HL-60 (cell line): ENCODE data around the gene ZNF598.

ENCODE experiments used
- DNase-seq, 2 experiments: peaks; one replicate each; pipeline ENCODE4 v3.0.0-alpha.2; 2010 to 2020; ENCODE audit warnings: low read depth in 1 of 2, low spot score in 1 of 2
- H3K27ac ChIP-seq: fragments of 250-450 bp; sonication (Bioruptor Pico); replicated peaks from 2 replicates; pipeline ENCODE4 v1.5.1; 2020; ENCODE audit warnings: mild to moderate bottlenecking, moderate library complexity
- H3K27me3 ChIP-seq: fragments of 250-450 bp; sonication (Bioruptor Pico); 2 replicates; pipeline ENCODE4 v1.5.1; 2021; ENCODE audit warnings: mild to moderate bottlenecking, moderate library complexity; ENCODE audit not compliant: insufficient read depth, poor library complexity, severe bottlenecking
- H3K4me3 ChIP-seq: replicated peaks from 2 replicates; pipeline ENCODE4 v1.5.1; 2011; ENCODE audit warnings: mild to moderate bottlenecking, control low read depth, low read length; ENCODE audit not compliant: insufficient read depth
- CTCF ChIP-seq: IDR thresholded peaks from one replicate; pipeline ENCODE4 v1.5.1; 2011; ENCODE audit warnings: low read length, control low read depth, inconsistent platforms; ENCODE audit not compliant: insufficient read depth
- GABPA ChIP-seq: IDR thresholded peaks from 2 replicates; pipeline ENCODE4 v1.6.1; 2012; ENCODE audit warnings: low read depth
- POLR2AphosphoS5 ChIP-seq: IDR thresholded peaks from 2 replicates; pipeline ENCODE4 v1.6.1; 2012; ENCODE audit warnings: low read depth
- REST ChIP-seq: IDR thresholded peaks from 2 replicates; pipeline ENCODE4 v1.6.1; 2012; ENCODE audit warnings: low read depth; ENCODE audit not compliant: insufficient replicate concordance
- SPI1 ChIP-seq: IDR thresholded peaks from 2 replicates; pipeline ENCODE4 v1.6.1; 2012; ENCODE audit warnings: low read depth, mild to moderate bottlenecking, borderline replicate concordance
- long read RNA-seq: library from polyadenylated mRNA; unstranded; transcript quantifications from one replicate; pipeline ENCODE4 v2.0.0, GENCODE V29; 2020

The ZNF598 gene
- long read RNA-seq, partial matches to known transcripts, result 4 of 6 reads
- long read RNA-seq, other reads (novel, unspliced or antisense), result 0 of 6 reads

GRCh38 chr16:2009791-2010510 is at the start of gene ZNF598:
TSS of gene ZNF598 (minus strand) at chr16:2009821.
- DNase-seq, result peak; percentile 69 to 88
- peak within 1 kb of the TSS; percentile 87 for H3K27ac ChIP-seq
- H3K4me3 ChIP-seq, result peak within 1 kb of the TSS; percentile 63
- no peaks in the 10 kb centered on the region for H3K27me3 ChIP-seq
- TF ChIP-seq CTCF, result no peak
- TF ChIP-seq POLR2AphosphoS5, result peak; percentile 90
- no peak for TF ChIP-seq REST
- peak; percentile 82 for TF ChIP-seq GABPA
- TF ChIP-seq SPI1, result peak; percentile 70; the same call in 1 of the 2 replicates

- no peak for DNase-seq
- Histone ChIP-seq H3K4me3 (no peak overlapping the region), H3K27me3 (no peaks in the 10 kb centered on the region), H3K27ac (no peak overlapping the region)
- TF ChIP-seq SPI1 (no peak), REST (no peak), GABPA (no peak), CTCF (no peak), POLR2AphosphoS5 (no peak)
Observed at GRCh38 chr16:2058872-2059271, 49.3 kb upstream of the ZNF598 start.

GRCh38 chr16:2058420-2058819 is 48.8 kb upstream of the ZNF598 start:
- Histone ChIP-seq H3K27me3 (no peaks in the 10 kb centered on the region), H3K27ac (no peak overlapping the region), H3K4me3 (no peak overlapping the region)
- DNase-seq, result no peak
- no peak for TF ChIP-seq CTCF
- no peak for TF ChIP-seq GABPA
- no peak for TF ChIP-seq REST
- no peak for TF ChIP-seq POLR2AphosphoS5
- no peak for TF ChIP-seq SPI1
